Measurements from ENCODE around the gene IZUMO4. TPM values are rescaled to one million over a fixed set of nuclear protein-coding genes. Genes with fewer than 3 reads are reported as not detected.

The IZUMO4 gene
- total RNA-seq, 1 donor from 2014 or later: not detected

DNA sequence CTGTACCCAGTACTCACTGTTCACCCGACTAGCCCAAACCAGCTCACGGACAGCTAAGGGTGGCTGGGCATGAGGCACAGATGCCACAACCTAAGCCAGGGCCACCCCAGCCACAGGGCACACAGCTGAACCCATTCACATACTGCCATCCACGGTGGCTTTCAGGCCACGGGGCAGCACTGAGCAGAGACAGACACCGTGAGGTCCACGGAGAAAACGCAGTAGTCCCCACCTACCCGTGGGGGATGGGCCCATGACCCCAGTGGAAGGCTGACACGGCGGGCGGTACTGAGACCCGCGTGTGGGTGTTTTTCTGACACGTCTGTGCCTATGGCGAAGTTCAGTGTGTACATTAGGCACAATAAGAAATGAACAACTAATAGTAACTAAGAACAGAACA lies 25.5 kb downstream of the IZUMO4 start:
- DNase-seq (ENCODE audit: low spot score): no peak
- H3K27ac Mint-ChIP-seq: no peak overlapping the region
- Histone ChIP-seq H3K27ac (no peak overlapping the region), H3K4me3 (no peak overlapping the region), H3K79me2 (ENCODE audit: low read depth) (no peaks in the 10 kb centered on the region), H3K4me2 (no peak overlapping the region), H3K9ac (no peak overlapping the region), H3K27me3 (no peaks in the 10 kb centered on the region), H2AFZ (replicated peaks) (no peak overlapping the region), H3F3A (ENCODE audit: low read depth) (peaks cover 4% of the 10 kb centered on the region), H3K36me3 (no peaks in the 10 kb centered on the region), H3K9me3 (ENCODE audit: low read depth) (no peaks in the 10 kb centered on the region), H4K20me1 (ENCODE audit: low read depth) (peaks cover 47% of the 10 kb centered on the region), H3K4me1 (no peaks in the 10 kb centered on the region)
- peaks cover 11% of the 10 kb centered on the region for H3K36me3 Mint-ChIP-seq
- TF ChIP-seq EZH2phosphoT487 (IDR thresholded peaks at IDR 0.05) (no peak), EZH2 (IDR thresholded peaks at IDR 0.05) (no peak)
- peaks cover 5% of the 10 kb centered on the region for H3K27me3 Mint-ChIP-seq (ENCODE audit: insufficient read depth, low read depth)
- H3K4me1 Mint-ChIP-seq: no peaks in the 10 kb centered on the region
- no peak overlapping the region for H3K4me3 Mint-ChIP-seq
- H3K9me3 Mint-ChIP-seq: no peaks in the 10 kb centered on the region

GRCh38 chr19:2122982-2123381 lies 26.3 kb downstream of the IZUMO4 start:
- no peak for DNase-seq (ENCODE audit: low spot score)
- Mint-ChIP-seq H3K4me1 (no peaks in the 10 kb centered on the region), H3K4me3 (no peak overlapping the region), H3K27ac (no peak overlapping the region), H3K27me3 (ENCODE audit: insufficient read depth, low read depth) (peaks cover 5% of the 10 kb centered on the region), H3K9me3 (no peaks in the 10 kb centered on the region), H3K36me3 (peaks cover 10% of the 10 kb centered on the region)
- Histone ChIP-seq H3K9me3 (ENCODE audit: low read depth) (no peaks in the 10 kb centered on the region), H3K4me2 (no peak overlapping the region), H3F3A (ENCODE audit: low read depth) (peaks cover 4% of the 10 kb centered on the region), H2AFZ (replicated peaks) (no peak overlapping the region), H3K4me1 (no peaks in the 10 kb centered on the region), H4K20me1 (ENCODE audit: low read depth) (peaks cover 50% of the 10 kb centered on the region), H3K79me2 (ENCODE audit: low read depth) (no peaks in the 10 kb centered on the region), H3K4me3 (no peak overlapping the region), H3K9ac (no peak overlapping the region), H3K27ac (no peak overlapping the region), H3K36me3 (no peaks in the 10 kb centered on the region), H3K27me3 (no peaks in the 10 kb centered on the region)
- TF ChIP-seq CTCF (IDR thresholded peaks at IDR 0.05): no peak
- no peak for TF ChIP-seq EZH2phosphoT487 (IDR thresholded peaks at IDR 0.05)
- TF ChIP-seq EZH2 (IDR thresholded peaks at IDR 0.05): no peak

DNA sequence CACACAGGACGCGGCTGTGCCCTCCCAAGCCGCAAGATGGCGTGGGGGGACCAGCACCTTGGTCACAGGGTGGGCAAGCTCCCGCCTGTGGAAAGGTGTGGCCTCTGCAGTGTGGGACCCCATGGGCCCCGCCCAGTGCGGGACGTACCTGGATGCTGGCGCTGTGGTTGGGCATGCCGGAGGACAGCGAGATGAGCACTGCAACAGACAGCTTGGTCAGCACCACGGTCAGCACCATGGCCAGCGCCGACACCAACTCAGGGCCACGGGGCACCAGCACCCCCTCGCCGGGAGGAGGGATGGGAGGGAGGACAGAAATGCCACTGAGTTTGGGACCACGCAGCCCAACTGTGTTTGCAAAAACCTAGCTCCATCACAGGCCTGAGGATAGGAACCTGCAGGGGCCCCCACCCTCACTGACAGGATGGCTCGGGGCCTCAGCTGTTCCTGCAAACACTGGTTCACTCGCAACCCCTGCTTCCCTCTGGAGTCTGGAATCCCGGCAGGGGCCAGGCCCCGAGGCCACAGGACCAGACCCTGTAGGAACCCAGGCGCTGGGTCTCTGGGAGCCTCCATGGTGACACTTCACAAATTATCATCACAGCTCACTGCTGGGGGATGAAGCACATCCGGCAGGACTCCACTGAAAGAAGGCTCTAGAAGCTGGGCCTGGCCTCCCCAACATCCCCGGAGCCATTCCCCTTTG lies 27.1 kb downstream of the IZUMO4 start:
- H2AFZ ChIP-seq (replicated peaks): no peak overlapping the region
- Mint-ChIP-seq H3K27me3 (ENCODE audit: insufficient read depth, low read depth) (peaks cover 2% of the 10 kb centered on the region), H3K36me3 (peaks cover 6% of the 10 kb centered on the region), H3K4me3 (no peak overlapping the region), H3K27ac (no peak overlapping the region), H3K9me3 (no peaks in the 10 kb centered on the region), H3K4me1 (no peaks in the 10 kb centered on the region)
- peak; percentile 77 for DNase-seq (ENCODE audit: low spot score)
- H3K79me2 ChIP-seq (ENCODE audit: low read depth): no peaks in the 10 kb centered on the region
- H3F3A ChIP-seq (ENCODE audit: low read depth): peaks cover 4% of the 10 kb centered on the region
- no peak overlapping the region for H3K4me3 ChIP-seq
- TF ChIP-seq CTCF (IDR thresholded peaks at IDR 0.05) (no peak), EZH2phosphoT487 (IDR thresholded peaks at IDR 0.05) (no peak)
- H3K27me3 ChIP-seq: no peaks in the 10 kb centered on the region
- no peak overlapping the region for H3K9ac ChIP-seq
- H3K27ac ChIP-seq: no peak overlapping the region
- no peaks in the 10 kb centered on the region for H3K4me1 ChIP-seq
- no peaks in the 10 kb centered on the region for H3K36me3 ChIP-seq
- H3K9me3 ChIP-seq (ENCODE audit: low read depth): no peaks in the 10 kb centered on the region
- no peak overlapping the region for H3K4me2 ChIP-seq
- H4K20me1 ChIP-seq (ENCODE audit: low read depth): peaks cover 54% of the 10 kb centered on the region

- no peaks in the 10 kb centered on the region for H3K9me3 ChIP-seq (ENCODE audit: low read depth)
- Mint-ChIP-seq H3K4me3 (no peak overlapping the region), H3K27me3 (ENCODE audit: insufficient read depth, low read depth) (no peaks in the 10 kb centered on the region), H3K9me3 (no peaks in the 10 kb centered on the region), H3K4me1 (no peaks in the 10 kb centered on the region), H3K27ac (no peak overlapping the region), H3K36me3 (peaks cover 2% of the 10 kb centered on the region)
- peaks cover 10% of the 10 kb centered on the region for H3K79me2 ChIP-seq (ENCODE audit: low read depth)
- DNase-seq (ENCODE audit: low spot score): no peak
- no peak overlapping the region for H3K4me3 ChIP-seq
- H3K4me1 ChIP-seq: no peaks in the 10 kb centered on the region
- H3K4me2 ChIP-seq: no peak overlapping the region
- H3K9ac ChIP-seq: no peak overlapping the region
- no peaks in the 10 kb centered on the region for H3K36me3 ChIP-seq
- no peak overlapping the region for H3K27ac ChIP-seq
- H3F3A ChIP-seq (ENCODE audit: low read depth): peaks cover 4% of the 10 kb centered on the region
- no peaks in the 10 kb centered on the region for H3K27me3 ChIP-seq
- TF ChIP-seq EZH2 (IDR thresholded peaks at IDR 0.05) (no peak), EZH2phosphoT487 (IDR thresholded peaks at IDR 0.05) (no peak), CTCF (IDR thresholded peaks at IDR 0.05) (no peak)
- H4K20me1 ChIP-seq (ENCODE audit: low read depth): peaks cover 68% of the 10 kb centered on the region
- no peak overlapping the region for H2AFZ ChIP-seq (replicated peaks)
Measured at GRCh38 chr19:2126879-2127518, 30.3 kb downstream of the IZUMO4 start.

Data from neural progenitor cell (in vitro differentiated cells).